HG02973 (cell line): ENCODE data around the gene WDR64.
A peak's percentile ranks its signal among the peaks of the same experiment; 100 is the strongest.

Source experiments
- ATAC-seq: cut with Tn5 transposase; IDR thresholded peaks from one replicate; pipeline ENCODE4 v1.9.1; 2021; ENCODE audit warnings: moderate library complexity; ENCODE audit not compliant: unreplicated experiment

The WDR64 gene

DNA sequence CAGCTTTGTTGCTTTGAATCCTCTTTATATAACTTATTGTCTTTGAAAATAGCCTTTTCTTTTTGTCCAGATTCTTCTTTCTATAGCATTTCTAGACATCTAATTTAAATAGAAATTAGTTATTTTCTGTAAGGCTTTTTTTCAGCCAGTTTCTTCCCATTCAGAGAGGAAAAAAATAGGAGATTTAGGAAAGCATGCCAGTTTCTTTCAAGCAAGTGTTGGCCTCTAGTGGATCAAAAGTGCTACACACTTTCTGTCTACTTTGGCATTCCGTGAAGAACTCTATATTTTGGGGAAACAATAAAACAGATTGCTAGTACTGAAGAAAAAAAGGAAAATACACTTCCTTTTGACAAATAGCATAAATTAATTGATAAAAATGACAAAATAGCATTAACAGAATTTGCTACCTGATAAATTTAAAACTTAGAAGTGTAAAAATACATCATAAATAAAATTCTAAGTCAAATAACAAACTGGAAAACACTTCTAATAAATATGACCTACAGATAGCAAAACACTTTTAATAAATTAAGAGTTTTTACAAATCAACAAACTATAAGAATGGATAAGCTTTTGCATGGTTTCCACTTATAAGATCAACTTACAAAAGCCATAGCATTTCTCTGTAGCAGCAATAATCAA lies 182.8 kb downstream of the WDR64 start:
- no peak for ATAC-seq

DNA sequence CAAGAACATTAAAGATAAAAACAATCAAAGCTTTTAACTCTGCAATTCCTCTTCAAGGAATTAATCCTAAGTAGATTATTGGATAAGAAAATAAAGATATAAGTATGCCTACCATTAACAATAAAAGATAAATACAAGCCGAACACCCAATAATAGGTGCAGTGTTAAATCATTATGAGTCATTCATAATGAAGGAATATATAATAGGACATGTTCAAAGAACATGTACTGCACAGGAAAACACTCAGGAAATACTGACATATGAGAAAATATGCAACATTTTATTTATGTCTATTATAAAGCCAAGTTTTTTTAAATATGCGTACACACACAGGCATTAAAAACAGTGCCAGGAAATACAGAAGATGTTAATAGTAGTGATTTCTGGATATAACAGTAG lies 184.9 kb downstream of the WDR64 start:
- ATAC-seq, result no peak

DNA sequence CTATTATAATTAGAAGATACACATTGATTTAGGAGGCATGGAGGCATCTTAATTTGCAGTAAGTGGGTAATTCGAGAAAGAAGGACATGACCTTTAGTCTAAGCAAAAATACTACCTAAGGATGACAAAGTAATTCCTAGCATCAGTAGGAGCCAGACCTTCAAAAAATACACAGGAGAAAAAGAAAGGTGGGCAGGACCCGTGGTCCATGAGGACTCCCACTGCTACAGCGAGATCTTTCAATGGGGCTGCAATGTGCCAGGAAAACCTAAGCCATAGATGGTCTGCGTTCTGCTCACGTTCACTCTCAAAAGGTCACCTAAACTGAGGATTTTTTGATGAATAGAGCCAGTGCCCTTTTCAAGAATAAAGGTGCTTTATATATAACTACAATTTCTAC lies 185.3 kb downstream of the WDR64 start:
- ATAC-seq, result no peak

DNA sequence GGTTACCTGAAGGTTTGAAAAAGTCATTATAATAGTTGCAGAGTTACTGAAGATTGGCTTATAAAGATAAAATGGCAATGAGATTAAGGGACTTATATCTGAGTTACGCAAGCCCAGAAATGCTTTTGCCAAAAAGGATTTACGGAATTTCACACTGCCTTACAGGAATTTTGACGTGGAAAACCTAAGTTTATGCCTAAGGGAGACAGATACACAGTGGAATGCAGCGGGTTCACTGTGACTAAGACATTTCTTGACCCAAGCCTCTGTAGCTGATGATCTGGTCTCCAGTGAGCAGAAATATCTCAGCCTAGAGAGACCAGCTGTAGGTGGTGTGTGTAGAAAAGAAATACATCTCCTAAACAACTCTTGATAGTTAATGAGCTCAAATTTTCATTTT lies 185.8 kb downstream of the WDR64 start:
- ATAC-seq, result no peak

DNA sequence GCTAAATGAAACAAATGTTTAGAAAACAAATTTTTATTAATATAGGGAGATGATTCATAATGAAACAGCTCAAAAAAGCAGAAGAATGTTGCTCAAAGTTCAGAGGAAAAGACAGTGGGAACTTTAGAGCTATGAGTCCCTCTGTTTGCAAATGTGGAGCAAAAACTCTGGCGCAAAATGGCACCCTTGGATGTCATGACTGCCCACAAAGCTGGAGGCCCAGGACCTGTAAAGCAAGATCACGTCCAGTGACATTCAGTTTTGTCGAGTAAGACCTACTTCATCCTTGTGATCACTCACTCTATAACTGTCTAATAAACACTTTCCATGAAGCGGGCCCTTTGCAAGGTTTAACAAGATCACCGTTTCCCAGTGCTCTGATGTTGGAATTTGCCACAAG lies 186.8 kb downstream of the WDR64 start:
- no peak for ATAC-seq

DNA sequence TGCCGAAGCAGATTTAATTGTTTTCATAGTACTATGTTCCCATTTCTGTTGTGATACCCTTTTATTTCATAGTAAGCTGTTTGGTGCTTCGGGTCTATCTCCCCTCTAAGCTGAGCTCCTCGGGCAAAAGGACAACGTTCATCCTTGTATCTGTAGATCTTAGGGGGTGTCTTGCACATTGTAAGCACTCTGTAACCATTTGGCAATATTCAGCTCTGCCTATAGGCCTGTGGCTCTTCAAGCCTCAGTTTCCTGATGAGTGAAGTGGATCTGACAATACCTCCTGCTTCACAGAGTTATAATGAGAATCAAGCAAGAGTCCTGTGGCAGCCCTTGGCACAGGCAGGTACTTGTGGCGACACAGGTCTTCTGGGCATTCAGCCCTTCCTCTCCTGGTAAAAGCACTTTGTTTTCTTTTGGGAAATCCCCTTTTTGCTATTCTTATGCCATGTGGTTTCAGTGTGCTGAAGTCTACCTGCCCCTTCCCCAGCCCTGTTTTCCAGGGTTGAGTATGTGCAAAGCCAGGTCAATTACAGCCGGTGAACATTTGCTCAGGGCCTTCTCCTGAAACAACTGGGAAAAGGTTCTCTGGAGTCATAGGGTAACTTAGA lies 187.4 kb downstream of the WDR64 start:
- no peak for ATAC-seq

DNA sequence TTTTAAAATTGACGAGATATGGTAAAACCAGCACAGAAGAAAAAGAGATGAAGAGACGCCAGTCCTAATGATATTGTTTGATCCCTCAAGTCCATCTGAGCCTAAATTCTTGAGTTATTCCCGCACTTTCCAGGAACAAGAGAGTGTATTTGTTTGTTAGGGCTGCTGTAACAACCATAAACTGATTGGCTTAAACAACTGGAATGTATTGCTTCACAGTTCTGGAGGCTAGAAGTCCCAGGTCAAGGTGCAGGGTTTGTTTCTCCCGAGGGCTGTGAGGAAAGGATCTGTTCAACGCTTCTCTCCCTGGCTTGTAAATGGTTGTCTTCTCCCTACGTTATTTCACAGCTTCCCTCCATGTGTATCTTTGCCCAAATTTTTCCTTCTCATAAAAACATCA lies 188.1 kb downstream of the WDR64 start:
- ATAC-seq, result no peak

DNA sequence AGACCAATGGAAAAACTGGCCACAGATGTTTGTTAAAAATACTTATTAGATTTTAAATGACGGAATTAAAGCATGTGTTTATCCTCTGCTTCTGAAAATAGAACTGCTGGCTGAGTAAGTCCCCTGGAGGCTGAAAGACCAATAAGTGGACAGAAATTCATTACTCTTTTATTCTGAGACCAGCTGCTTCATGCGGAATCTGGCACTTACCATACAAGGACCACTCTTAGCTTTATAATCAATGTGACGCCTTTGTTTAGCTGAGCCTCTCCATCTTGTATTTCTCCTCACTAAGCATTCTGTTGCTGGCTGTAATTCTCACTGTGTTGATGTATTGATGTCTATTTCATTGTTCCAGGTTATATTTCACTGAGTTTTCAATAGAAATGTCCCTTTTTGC lies 189.6 kb downstream of the WDR64 start:
- no peak for ATAC-seq

DNA sequence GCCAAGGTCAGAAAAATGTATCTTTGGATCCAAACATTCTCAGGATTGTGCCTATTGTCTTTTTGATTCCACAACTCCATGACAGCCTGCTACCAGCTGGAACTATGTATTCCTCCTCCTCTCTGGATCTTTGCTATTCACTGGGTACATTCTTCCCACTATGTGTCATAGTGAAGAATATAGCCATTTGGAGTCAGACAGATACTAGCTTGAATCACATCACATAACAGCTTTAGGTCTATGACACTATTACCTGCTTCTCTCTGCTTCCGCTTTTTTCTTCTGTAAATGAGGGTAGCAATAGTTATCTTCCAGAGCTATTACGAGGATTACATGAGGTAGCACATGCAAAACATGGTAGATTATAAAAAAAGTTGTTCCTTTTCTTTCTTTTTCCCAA lies 190.5 kb downstream of the WDR64 start:
- ATAC-seq, result no peak

DNA sequence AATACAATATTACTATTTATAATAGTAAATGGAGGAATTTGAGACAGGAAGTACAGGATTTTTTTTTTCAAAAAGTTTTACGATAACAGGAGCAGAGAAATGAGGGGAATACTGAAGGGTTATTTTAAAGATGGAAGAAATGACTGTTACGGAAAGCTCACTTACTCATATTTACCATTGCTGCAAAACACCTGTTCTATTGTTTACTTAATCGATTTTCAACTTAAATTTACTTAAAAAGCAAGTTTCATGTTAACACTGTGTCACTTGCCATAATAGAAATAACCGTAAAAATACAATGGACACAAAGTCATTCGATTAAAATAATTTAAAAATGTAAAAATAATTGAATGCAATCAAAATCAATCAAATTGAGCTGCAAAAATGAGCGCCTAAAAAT lies 192.5 kb downstream of the WDR64 start:
- ATAC-seq, result no peak

DNA sequence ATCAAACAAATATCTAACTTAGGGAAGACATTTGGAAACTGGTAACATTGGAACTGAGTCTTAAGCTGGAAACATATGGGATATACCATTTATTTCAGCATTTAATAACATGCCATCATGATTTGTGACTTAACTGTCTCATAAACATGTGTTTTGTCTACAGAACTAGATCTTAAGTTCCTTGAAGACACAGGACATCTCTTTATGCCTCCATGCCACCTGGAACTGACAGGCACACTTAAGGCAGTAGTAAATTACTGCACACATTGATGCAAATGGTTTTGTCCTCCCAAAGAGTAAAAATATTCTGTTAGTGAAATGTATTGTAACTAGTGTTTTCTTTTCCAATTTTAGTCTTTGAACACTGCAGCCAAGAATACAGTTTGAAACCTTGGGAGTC lies 194.3 kb downstream of the WDR64 start:
- no peak for ATAC-seq

DNA sequence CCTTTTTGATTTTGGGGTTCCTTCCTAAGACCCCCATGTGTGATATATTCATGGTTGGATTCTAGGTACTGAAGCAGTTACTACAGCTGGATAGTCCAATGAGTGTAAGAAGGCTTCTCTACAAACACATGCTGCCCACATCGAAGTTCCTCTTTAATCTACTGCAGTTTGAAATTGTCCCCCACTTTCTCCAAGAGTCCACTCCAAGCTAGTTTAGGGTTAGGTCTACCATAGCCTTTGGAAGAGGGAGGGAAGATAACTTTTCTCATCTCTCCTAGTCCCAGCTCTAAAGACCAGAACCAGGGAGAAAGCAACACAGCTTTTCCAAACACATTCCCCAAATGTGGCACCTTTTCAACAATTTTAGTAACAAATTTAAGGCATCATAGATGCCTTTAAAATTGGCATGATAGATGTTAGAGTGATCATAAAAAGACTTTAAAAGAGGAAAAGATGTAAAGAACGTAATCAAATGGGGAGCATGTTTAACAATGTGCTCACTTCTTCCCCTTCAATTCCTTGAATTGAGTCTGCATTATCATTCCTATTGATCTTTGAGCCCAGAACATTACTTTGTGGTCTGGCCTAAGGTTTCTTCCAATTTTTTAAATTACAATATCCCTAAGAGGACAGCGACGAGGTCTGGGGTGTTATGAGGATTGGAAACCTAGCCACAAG lies 194.9 kb downstream of the WDR64 start:
- no peak for ATAC-seq

DNA sequence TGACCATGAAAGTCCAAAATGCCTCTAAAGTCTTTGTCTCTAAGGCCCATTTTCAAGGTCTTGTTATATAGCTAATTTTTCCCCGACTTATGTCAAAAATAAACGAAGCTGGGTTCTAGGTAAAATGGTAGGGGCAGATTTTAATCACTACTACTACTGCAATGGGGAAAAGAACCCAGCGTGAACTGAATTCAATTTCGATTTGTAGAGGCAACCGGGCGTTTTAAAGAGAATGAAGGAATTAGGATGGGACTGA lies 195.4 kb downstream of the WDR64 start:
- no peak for ATAC-seq

DNA sequence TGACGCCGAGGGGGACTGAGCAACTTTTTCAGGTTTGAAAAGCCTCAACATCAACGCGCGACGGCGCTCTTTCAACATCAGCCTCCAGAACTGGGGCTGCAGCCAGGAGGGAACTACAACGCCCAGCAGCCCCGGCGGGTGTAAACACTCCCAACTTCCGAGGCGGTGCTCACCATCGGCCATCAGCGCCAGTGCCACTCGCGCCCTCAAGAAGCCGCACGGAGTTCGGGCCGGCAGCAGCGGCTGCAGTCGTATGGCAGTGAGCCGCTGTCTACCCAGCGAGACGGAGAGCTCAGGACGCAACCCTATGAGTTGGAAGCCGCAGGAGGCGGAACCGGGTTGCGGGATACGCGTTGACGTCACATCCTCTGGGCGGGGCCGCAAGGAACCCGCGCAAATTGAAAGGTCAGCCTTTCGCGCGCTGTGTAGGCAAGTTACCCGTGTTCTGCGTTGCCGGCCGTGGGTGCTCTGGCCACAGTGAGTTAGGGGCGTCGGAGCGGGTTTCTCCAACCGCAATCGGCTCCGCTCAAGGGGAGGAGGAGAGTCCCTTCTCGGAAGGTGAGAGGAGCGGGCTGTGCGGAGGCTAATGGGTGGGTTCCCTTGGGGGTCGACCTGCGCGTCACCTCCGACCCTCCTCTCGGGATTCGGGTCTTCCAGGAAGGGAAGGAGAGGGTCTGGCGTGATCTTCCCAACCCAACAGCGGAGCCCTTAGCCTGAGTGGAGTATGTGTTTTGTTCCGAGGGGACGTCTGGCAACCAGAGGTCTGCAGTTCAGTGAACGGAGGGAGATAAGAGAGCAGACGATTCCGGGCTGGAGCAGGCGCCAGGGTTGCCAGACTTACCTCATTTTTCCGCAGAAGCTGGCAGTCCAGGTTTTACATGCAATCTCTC lies 196.0 kb downstream of the WDR64 start, which contains the start of gene EXO1:
Gene EXO1, plus strand, starts transcription at position 409 of the 890 bp plus-strand sequence. CDS start 2,222 bp downstream, outside the sequence.
- ATAC-seq, result peak; percentile 96

DNA sequence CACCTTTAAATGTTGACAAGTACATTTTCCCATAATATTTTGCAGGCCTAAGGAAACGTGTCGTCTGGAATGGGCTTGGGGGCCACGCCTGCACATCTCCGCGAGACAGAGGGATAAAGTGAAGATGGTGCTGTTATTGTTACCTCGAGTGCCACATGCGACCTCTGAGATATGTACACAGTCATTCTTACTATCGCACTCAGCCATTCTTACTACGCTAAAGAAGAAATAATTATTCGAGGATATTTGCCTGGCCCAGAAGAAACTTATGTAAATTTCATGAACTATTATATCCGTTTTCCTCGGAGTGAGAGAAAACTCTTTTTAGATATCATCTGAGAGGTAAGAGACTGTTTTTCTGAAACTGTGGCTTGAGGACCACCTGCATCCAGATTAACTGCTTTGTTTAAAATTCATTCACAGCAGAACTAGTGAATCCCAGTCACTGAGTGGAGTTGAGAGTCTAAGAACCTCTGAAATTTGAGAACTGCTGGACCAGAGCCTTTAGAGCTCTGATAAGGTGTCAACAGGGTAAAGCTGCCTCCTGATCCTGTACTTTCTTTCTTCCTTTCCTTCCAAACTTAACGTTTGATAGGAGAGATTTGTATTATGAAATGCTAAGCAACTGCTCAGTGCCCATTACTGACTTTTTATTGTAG lies 196.7 kb downstream of the WDR64 start:
- ATAC-seq, result no peak

DNA sequence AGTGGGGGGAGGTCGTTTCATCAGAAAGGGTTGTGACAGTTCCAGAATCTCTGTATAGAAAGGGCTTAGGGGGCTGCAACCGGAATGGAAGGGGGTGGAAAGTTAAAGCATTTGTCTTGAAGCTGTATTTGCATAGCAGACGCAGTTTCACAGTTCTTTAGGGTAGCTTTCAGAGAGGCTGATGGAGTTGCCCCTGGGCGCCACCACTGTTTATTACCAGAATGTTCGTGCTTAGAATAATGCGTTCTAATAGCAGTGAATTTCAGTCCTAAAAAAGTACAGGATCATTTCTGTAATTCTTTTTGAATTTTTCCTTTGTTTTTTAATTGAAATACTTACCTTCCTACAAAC lies 197.2 kb downstream of the WDR64 start:
- ATAC-seq, result no peak
